GM03348 (cell line): ENCODE data around the gene TWSG1.
"Not testable (repeated sequence)": the region's sequence is repeated elsewhere in the genome, so short reads cannot be mapped to it uniquely, and the experiment has no call there.

Source experiments
- DNase-seq: peaks from one replicate; pipeline ENCODE4 v3.0.0; 2012; ENCODE audit warnings: low spot score

TWSG1 gene

DNA sequence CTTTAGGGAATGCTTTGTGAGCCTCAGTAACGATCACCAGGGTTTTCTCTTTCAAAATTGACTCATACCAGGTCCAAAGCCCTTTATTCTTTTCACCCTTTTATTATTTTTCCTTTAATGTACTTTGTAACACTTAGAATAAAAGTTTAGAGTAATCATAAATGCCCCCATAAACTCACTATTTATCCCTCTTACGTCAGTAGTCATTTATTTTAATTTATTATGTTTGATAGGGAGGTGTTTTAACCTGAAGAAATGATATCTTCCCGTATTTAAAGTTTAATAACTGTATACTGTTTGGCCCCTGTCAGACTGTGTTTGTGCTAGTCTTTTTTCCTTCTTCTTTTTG is 1.1 kb downstream of the TWSG1 start:
- DNase-seq: no peak

- DNase-seq: no peak
Measured at GRCh38 chr18:9336827-9337226, 2.3 kb downstream of the TWSG1 start.

- no peak for DNase-seq
Measured at GRCh38 chr18:9337873-9338272, 3.3 kb downstream of the TWSG1 start.

GRCh38 chr18:9340472-9340871 is 5.9 kb downstream of the TWSG1 start:
- no peak for DNase-seq

DNA sequence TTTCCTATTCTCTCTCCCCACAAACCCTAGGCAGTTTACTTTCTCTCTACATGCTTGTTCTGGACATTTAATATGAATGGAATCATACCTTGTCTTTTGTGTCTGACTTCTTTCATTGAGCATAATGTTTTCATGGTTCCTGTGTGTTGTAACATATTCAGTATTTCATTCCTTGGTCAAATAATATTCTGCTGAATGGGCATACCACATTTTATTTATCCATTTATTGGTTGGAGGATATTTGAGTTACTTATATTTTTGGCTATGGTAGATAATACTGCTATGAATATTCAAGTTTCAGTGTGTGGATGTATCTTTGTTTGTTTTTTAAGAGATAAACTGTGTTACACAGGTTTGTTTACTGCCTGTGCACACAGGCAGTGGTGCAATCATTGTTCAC is 9.0 kb downstream of the TWSG1 start:
- no peak for DNase-seq

DNA sequence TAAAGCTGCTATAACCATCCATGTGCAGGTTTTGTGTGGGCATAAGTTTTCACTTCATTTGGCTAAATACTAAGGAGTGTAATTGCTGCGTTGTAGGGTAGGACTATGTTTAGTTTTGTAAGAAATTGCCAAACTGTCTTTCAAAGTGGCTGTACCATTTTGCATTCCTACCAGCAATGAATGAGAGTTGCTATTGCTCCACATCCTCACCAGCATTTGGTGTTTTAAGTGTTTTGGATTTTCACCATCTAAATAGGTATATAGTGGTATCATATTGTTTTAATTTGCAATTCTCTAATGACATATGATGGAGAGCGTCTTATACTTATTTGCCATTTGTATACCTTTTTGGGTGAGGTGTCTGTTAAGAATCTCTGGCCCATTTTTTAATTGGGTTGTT is 12.2 kb downstream of the TWSG1 start:
- no peak for DNase-seq

DNA sequence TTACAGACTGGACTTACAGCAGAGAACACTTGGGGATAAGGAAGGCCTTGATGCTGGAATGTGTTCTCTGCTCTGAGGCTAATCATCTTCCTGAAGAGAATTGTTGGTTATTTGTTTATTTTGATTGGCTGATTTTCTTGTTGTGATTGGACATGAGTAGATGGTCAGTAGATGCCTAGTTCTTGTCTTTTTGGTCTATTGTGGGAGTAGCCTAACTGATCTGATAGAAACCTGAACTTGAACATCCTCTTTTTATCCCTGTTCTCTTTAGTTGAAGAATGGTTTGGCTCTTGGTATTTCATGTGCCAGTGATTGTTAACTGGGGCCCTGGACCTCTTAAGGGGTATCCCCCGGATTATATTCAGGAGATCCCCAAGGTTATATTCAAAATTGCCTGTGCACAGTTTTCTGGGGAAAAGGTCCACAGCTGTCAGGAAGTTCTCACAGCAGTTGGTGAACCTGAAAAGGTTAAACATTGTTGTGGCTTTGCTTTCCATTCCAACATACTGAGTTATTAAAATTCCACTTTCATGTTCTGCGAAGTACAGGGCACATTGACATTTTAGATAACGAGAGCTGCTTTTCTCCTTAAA is 13.6 kb downstream of the TWSG1 start:
- DNase-seq: peak; percentile 12

DNA sequence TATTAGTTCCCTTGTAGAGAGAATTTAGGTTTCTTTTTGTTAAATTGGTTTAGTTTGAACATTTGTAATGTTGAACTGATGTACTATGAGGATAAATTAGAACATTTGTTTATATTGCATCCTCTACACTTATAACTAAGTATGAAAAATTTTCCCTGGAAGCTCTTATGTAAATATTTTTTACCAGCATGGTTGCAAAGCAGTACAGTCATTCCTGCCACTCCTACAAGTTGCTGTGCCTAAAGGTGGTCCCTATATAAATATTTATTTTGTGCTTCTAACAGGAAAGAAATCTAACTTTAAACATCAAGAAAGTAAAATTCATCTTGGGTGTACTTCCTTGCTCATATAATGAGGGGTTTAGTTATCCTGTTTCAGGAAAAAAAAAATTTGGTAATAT is 14.2 kb downstream of the TWSG1 start:
- no peak for DNase-seq

GRCh38 chr18:9353596-9353995 is 19.0 kb downstream of the TWSG1 start:
- DNase-seq: no peak

DNA sequence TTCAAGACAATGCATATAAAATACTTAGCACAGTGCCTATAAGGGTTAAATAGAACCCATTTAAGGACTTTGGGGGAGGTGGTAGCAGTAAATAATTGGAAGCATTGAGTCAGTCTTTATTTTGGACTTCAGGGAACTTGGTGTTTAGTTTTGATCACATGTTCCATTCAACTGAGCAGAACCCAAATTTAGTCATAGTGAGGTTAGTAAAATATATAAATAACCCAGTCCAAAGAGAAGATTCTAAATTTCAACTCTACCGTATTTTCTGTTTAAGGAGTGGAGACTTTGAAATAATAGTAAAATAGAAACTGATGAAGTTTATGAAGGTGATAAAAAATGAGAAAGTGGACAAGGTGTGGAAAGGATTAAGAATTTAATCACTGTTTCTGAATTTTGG is 19.7 kb downstream of the TWSG1 start:
- DNase-seq: no peak

DNA sequence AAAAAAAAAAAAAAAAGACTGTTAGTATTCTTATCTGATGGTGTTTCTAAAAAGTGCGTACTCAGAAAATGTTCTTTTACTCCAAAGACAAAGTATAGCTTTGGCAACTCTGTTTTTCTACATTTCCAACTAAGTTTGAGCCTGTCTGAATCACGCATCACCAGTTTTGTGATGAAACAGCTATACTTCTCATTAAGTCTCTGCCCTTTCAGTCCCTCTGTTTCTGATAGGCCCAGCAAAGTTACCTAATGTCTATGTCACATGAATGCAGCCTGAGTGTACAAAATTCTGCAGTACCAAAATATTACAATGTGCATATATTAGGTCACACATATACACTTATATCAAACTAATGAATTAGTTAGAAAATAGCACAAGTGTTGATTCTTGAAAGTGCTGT is 22.4 kb downstream of the TWSG1 start:
- no peak for DNase-seq

GRCh38 chr18:9359796-9360195 is 25.2 kb downstream of the TWSG1 start:
- DNase-seq: no peak

DNA sequence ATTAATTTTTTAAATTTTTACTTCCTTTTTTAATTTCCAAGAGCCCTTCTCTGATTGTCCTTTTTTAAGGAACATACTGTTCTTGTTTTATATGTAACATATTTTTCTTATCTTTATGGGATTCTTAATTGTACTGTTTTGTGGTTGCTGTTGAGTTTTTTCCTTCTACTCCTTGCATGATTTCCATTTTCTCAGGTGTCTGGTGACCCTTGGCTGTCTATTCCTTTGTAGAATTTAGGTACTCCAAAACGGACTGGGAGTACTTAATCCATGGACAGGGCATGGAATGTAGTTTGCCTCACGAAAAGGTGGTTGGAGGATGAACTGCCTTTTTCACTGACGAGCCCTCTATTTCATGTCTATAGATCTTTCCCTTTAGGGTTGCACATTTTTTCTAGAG is 26.6 kb downstream of the TWSG1 start:
- no peak for DNase-seq

- peak; percentile 23 for DNase-seq
Measured at GRCh38 chr18:9362869-9363268, 28.3 kb downstream of the TWSG1 start.

- DNase-seq: no peak
Measured at GRCh38 chr18:9364242-9364641, 29.7 kb downstream of the TWSG1 start.

- no peak for DNase-seq
Measured at GRCh38 chr18:9365406-9365805, 30.8 kb downstream of the TWSG1 start.

DNA sequence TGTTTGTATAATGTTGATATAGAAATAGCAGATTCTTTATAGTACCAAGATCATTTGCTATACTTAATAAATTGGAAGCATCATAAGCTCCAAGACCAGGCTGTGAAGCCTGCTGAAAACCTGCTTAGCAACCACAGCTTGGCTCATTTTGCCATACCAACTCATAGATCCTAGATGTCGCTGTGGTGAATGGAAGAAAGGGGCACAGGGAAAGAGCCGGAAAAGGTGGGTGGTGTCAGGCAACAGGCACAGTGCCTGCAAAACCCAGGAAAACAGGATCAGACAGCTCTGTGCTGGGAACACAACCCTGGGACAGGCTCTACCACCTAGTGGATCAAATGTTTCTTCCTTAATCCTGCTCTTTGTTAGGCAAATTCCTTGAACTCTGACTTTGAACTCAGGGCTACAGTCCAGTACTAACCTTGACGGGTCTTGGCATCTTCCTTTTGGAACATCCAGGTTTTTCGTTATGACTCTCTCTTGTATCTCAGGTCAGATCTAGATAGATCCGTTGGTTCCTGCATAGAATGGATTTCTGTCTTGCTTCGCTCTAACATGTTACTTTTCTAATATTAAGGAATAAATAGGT is 31.6 kb downstream of the TWSG1 start:
- DNase-seq: no peak

GRCh38 chr18:9373254-9373653 is 38.7 kb downstream of the TWSG1 start:
- DNase-seq: not testable (repeated sequence)

- DNase-seq: no peak
Measured at GRCh38 chr18:9379118-9379517, 44.5 kb downstream of the TWSG1 start.

DNA sequence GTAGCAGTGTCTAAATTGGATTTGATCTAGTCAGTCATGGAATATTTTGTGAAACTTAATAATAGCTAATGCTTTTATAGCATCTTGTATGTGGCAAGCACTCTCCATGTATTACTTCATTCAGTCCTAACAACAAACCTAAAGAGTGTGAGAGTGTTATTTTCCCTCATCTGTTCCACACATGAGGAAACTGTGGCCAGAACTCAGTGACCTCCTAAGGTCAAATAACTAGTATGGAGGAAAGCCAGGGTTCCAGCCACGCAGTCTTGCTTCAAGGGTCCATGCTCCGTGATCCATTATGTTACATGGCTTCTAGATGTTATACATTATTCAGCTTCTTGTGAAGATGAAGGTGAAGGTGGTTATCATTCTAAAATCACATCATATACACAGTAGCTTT is 45.5 kb downstream of the TWSG1 start:
- DNase-seq: peak; percentile 38

DNA sequence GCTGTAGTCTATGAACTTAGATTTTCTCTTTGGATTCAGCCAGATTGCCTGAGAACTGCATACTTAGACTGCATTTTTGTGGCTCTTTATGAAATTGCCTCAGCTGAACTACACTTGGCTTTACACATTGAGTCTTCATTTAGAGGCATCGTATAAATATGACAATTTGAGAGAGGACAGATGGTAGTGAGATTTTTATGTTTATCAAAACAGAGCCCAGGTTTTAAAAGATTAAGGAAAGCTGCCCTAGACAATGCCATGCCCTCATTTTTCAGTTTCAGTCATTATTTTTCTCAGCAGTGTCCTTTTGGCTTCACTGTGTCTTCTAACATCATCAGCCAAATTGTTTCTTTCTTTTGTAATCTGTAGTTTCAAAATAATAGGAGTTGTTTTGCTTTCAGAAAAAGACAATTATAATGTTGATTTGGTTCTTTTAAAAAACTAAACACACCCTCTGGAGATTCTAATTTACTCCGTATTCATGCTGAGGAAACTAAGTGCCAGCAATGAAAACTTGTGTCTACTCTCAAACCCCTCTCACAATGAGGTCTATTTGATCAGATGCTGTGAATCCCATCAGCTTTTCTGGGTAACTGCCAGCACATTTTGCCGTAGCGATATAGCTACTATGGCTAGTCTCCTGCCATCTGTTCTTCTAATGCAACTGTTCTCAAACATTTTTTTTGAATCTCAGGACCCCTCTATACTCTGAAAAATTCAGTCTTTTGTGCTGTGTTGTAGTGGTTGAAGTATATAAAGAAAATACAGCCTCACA is 46.2 kb downstream of the TWSG1 start:
- peak; percentile 54 for DNase-seq

DNA sequence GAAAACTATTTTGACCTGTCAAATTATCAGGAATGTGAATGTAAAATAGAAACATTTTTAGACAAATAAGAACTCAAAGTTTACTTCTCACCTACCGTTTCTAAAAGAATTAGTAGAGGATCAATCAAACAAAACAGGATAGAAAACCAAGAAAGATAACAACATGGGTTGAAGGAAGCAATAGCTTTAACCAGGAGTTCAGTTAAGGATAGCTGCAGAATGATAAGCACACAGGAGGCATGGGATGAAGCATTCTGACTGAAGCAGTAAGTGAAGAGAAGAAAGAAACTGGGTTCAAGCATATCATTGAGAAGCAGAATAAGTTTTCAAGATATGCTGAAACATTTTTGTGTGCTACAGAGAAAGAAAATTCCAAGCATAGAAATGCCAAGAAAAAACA is 52.3 kb downstream of the TWSG1 start:
- DNase-seq: no peak

- no peak for DNase-seq
Measured at GRCh38 chr18:9387891-9388290, 53.3 kb downstream of the TWSG1 start.

GRCh38 chr18:9389706-9390105 is 55.1 kb downstream of the TWSG1 start:
- DNase-seq: no peak
